HEK293 (cell line): Measurements from ENCODE around the gene NINJ2.

Source experiments
- ZNF114 ChIP-seq: fragments of 450-650 bp; formaldehyde crosslinking; IDR thresholded peaks from 2 replicates; pipeline ENCODE4 v1.5.0; 2017; ENCODE audit warnings: missing biosample characterization, missing genetic modification characterization
- TF ChIP-seq, protein P1 (sequence below): fragments of 450-650 bp; formaldehyde crosslinking; IDR thresholded peaks from 2 replicates; pipeline ENCODE4 v1.5.1; 2016; ENCODE audit warnings: missing biosample characterization, missing genetic modification characterization

DNA sequence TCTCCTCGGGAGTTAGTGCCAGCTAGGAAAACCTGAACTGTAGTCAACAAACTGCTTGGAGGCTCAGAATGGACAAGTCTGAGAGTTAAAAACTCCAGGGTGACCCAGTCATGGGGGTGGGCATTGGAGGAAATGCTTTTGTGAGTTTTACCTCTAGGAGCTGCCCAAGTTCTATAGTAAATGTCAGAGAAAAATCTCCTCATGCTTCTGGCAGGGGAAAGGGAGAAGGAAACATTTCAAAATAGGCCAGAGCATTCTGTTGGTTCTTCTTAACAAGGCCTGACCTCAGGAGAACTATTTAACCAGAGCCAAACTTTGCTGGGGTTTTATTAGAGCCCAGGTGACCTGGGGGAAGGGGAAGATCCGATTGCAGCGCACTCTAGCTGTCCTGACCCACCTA is 12.3 kb downstream of the NINJ2 start:
- TF ChIP-seq ZNF114 (tag by site-specific recombination), result no peak
- TF ChIP-seq, protein P1, sequence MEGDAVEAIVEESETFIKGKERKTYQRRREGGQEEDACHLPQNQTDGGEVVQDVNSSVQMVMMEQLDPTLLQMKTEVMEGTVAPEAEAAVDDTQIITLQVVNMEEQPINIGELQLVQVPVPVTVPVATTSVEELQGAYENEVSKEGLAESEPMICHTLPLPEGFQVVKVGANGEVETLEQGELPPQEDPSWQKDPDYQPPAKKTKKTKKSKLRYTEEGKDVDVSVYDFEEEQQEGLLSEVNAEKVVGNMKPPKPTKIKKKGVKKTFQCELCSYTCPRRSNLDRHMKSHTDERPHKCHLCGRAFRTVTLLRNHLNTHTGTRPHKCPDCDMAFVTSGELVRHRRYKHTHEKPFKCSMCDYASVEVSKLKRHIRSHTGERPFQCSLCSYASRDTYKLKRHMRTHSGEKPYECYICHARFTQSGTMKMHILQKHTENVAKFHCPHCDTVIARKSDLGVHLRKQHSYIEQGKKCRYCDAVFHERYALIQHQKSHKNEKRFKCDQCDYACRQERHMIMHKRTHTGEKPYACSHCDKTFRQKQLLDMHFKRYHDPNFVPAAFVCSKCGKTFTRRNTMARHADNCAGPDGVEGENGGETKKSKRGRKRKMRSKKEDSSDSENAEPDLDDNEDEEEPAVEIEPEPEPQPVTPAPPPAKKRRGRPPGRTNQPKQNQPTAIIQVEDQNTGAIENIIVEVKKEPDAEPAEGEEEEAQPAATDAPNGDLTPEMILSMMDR (tag by site-specific recombination), result no peak
